Adrenal gland (tissue), 5 donors: Measurements from ENCODE around the gene INPP5A.

ENCODE experiments used
- POLR2A ChIP-seq, 2 donors: fragments of 450-650 bp; IDR thresholded peaks; one replicate each; pipeline ENCODE4 v1.6.1; 2017; ENCODE audit warnings: antibody characterized with exemption in 2 of 2, mild to moderate bottlenecking in 2 of 2, moderate library complexity in 1 of 2
- TF ChIP-seq, protein P1 (sequence below), 6 experiments: fragments of 450-650 bp in 4 of 6; fragments of 200-600 bp in 2 of 6; sonication (generic) in 1 of 6; IDR thresholded peaks; 1 replicate in 5 of 6; 2 replicates in 1 of 6; pipeline versions ENCODE4 v1.5.1 to v1.8.0; 2016 to 2021; ENCODE audit warnings: antibody characterized with exemption in 6 of 6, mild to moderate bottlenecking in 2 of 6, moderate library complexity in 1 of 6
- donor health status: DM: no; HTN: no; CAD: no.

DNA sequence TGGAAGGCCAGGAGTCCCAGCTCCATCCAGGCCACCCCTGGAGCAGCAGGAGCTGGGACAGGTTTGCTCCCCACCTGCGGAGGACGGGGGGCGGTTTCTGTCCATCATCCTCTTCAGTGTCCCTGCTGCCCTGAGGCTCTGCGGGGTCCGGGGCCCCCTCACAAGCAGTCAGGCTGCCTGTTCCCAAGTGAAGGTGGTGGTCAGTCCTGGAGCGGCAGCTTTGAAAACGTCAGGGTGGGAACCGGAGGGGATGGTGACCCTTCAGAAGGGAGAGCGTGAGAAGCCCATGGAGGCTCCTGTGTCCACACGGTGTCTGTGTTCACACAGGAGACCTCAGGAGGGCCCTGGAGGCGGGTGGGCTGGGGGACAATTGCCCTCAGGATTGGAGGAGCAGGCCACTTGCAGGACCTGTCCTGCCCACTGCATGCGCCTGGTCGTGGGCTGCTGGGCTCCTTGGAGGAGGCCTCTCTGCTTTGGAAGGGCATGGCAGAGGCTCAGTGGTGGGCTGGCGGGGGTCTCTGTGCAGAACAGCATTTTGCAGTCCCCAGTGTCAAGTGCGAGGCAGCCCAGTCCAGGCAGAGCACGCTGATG lies 49.3 kb upstream of the INPP5A start:
- TF ChIP-seq, protein P1, sequence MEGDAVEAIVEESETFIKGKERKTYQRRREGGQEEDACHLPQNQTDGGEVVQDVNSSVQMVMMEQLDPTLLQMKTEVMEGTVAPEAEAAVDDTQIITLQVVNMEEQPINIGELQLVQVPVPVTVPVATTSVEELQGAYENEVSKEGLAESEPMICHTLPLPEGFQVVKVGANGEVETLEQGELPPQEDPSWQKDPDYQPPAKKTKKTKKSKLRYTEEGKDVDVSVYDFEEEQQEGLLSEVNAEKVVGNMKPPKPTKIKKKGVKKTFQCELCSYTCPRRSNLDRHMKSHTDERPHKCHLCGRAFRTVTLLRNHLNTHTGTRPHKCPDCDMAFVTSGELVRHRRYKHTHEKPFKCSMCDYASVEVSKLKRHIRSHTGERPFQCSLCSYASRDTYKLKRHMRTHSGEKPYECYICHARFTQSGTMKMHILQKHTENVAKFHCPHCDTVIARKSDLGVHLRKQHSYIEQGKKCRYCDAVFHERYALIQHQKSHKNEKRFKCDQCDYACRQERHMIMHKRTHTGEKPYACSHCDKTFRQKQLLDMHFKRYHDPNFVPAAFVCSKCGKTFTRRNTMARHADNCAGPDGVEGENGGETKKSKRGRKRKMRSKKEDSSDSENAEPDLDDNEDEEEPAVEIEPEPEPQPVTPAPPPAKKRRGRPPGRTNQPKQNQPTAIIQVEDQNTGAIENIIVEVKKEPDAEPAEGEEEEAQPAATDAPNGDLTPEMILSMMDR (IDR thresholded peaks at IDR 0.05), result no peak
- TF ChIP-seq POLR2A (IDR thresholded peaks at IDR 0.05), result no peak
